Retinal pigment epithelial cell (primary cell): ENCODE measurements around the gene FA2H.
"Not testable (repeated sequence)": the region's sequence is repeated elsewhere in the genome, so short reads cannot be mapped to it uniquely, and the experiment has no call there.

Experiments used
- DNase-seq: peaks from one replicate; pipeline ENCODE4 v3.0.0-alpha.2; 2010; ENCODE audit warnings: low read depth
- H3K4me3 ChIP-seq: 2 replicates; pipeline ENCODE4 v1.5.1; 2011; ENCODE audit warnings: mild to moderate bottlenecking, low read length, control low read depth, moderate library complexity
- CTCF ChIP-seq: conservative IDR thresholded peaks from 2 replicates; pipeline ENCODE4 v1.5.1; 2011; ENCODE audit warnings: low read depth, low read length, control low read depth, inconsistent platforms

FA2H gene

GRCh38 chr16:74724820-74725549, 49.6 kb downstream of the FA2H start:
- H3K4me3 ChIP-seq: no peak overlapping the region
- peak; percentile 89 for DNase-seq
- peak; percentile 50 for TF ChIP-seq CTCF

GRCh38 chr16:74723256-74723655, 51.4 kb downstream of the FA2H start:
- H3K4me3 ChIP-seq: no peak overlapping the region

GRCh38 chr16:74722156-74722555, 52.5 kb downstream of the FA2H start:
- DNase-seq, H3K4me3 ChIP-seq: not testable (repeated sequence)

More at GRCh38 chr16:74723256-74723655, 51.4 kb downstream of the FA2H start:
- TF ChIP-seq CTCF: no peak
- no peak for DNase-seq

- TF ChIP-seq CTCF: no peak
- H3K4me3 ChIP-seq: no peak overlapping the region
These were observed 52.9 kb downstream of the FA2H start for GRCh38 chr16:74721716-74722115.

GRCh38 chr16:74720579-74720978, 54.0 kb downstream of the FA2H start:
- TF ChIP-seq CTCF: no peak
- DNase-seq: no peak
- H3K4me3 ChIP-seq: no peak overlapping the region

More at GRCh38 chr16:74721716-74722115, 52.9 kb downstream of the FA2H start:
- DNase-seq: no peak

GRCh38 chr16:74718741-74719610, 55.6 kb downstream of the FA2H start:
- no peak overlapping the region for H3K4me3 ChIP-seq
- DNase-seq: no peak
- peak; percentile 8 for TF ChIP-seq CTCF

GRCh38 chr16:74718140-74718539, 56.5 kb downstream of the FA2H start:
- H3K4me3 ChIP-seq: no peak overlapping the region
- no peak for DNase-seq
- no peak for TF ChIP-seq CTCF
